Spinal cord (tissue), 10 donors: ENCODE results near the gene SHROOM3. TPM values are rescaled to one million over a fixed set of nuclear protein-coding genes. Genes with fewer than 3 reads are reported as not detected.

Source experiments
- DNase-seq, 6 donors: peaks; one replicate each; pipeline versions ENCODE4 v3.0.0 to v3.0.0-alpha.2; 2013 to 2015; ENCODE audit warnings: low spot score in 6 of 6, low read depth in 4 of 6
- H3K27ac ChIP-seq: one replicate; pipeline ENCODE4 v1.5.1; 2013; ENCODE audit warnings: low read depth, low read length, control low read depth
- H3K27me3 ChIP-seq: one replicate; pipeline ENCODE4 v1.6.1; 2013; ENCODE audit warnings: low read length; ENCODE audit not compliant: control insufficient read depth, insufficient read depth
- H3K36me3 ChIP-seq: one replicate; pipeline ENCODE4 v1.6.1; 2013; ENCODE audit warnings: low read length; ENCODE audit not compliant: control insufficient read depth, insufficient read depth
- H3K4me1 ChIP-seq: one replicate; pipeline ENCODE4 v1.6.1; 2013; ENCODE audit warnings: low read length; ENCODE audit not compliant: control insufficient read depth, insufficient read depth
- H3K4me3 ChIP-seq: one replicate; pipeline ENCODE4 v1.5.1; 2013; ENCODE audit warnings: low read depth, low read length, control low read depth
- H3K9me3 ChIP-seq: one replicate; pipeline ENCODE4 v1.6.1; 2013; ENCODE audit warnings: low read length; ENCODE audit not compliant: control insufficient read depth, insufficient read depth
- WGBS: methylation state at CpG from one replicate; pipeline ENCODE4 v1.1.5; 2013; ENCODE audit warnings: missing lambda C conversion rate; ENCODE audit not compliant: insufficient coverage; 5-methylcytosine and 5-hydroxymethylcytosine counted together
- polyA plus RNA-seq, 2 donors: library from polyadenylated mRNA; unstranded; fragments of 120-200 nt; gene quantifications; one replicate each; pipeline ENCODE4 v1.2.1, GENCODE V29; 2013; ENCODE audit not compliant: insufficient read length in 2 of 2
- total RNA-seq, 2 donors: library from RNA; depleted of rRNA in 1 of 2; stranded (reverse); fragments of 120-200 nt in 1 of 2; fragments of >200 nt in 1 of 2; gene quantifications; one replicate each; pipeline versions ENCODE4 v1.2.3 to v1.2.4, GENCODE V29; 2013 to 2014
- donor health status: healthy.

SHROOM3 gene
- total and polyA plus RNA-seq, 4 donors: 11.6 to 23.3 (median 19.3) TPM

DNA sequence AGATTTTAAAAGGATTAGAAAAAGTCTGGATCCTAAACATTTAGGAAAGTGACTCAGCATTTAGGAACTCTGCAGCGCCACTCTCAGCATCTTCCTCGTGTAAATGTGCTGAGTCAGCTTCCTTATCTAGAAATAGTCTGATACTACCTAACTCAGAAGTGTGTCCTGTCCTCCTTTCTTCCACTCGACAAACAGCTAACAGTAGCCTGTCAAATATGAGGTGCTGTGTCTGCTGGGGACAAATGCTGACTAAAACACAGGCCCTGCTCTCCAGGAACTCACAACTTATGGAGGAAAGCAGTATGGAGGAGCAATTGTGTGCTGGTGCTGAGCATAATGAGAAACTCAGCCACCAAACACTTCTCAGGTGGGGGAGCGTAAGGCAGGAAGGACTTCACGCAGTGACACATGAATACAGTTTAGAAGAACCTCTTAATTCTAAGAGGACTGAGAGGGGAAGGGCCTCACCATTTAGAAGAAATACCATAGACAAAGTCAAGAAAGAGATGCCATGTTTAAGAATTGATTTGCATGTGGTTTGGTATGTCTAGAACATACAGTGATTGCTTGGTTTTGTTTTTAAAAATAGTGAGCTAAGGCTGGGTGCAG is 337.6 kb downstream of the SHROOM3 start:
- DNase-seq: no peak
- no CpG with 5 or more reads among the region's 5 CpGs for WGBS

DNA sequence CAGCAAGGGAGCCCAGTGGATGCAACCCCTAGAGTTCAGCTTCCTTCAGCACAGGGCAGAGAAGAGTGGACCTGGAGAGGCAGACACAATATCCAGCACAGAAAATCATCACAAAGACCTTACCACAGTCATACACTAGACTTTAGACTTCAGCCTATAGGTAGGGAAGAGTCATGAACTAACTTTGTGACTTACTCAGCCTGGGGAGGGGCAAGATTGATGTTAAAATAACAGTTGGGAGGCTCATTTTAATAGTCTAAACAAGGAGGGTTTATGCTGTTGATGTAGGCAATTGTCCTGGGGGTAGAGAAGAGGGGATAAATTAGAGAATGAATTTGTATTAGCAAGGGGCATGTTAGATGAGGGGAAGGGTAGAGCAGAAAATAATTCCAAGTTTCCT is 338.7 kb downstream of the SHROOM3 start:
- Histone ChIP-seq H3K27me3 (no peaks in the 10 kb centered on the region), H3K4me1 (no peaks in the 10 kb centered on the region), H3K9me3 (no peaks in the 10 kb centered on the region), H3K36me3 (peaks cover 24% of the 10 kb centered on the region), H3K4me3 (no peak overlapping the region), H3K27ac (no peak overlapping the region)
- no peak for DNase-seq

More for the DNA sequence above, 337.6 kb downstream of the SHROOM3 start:
- no peaks in the 10 kb centered on the region for H3K9me3 ChIP-seq
- H3K27me3 ChIP-seq: no peaks in the 10 kb centered on the region
- peaks cover 23% of the 10 kb centered on the region for H3K36me3 ChIP-seq
- H3K27ac ChIP-seq: no peak overlapping the region
- H3K4me1 ChIP-seq: no peaks in the 10 kb centered on the region
- no peak overlapping the region for H3K4me3 ChIP-seq

DNA sequence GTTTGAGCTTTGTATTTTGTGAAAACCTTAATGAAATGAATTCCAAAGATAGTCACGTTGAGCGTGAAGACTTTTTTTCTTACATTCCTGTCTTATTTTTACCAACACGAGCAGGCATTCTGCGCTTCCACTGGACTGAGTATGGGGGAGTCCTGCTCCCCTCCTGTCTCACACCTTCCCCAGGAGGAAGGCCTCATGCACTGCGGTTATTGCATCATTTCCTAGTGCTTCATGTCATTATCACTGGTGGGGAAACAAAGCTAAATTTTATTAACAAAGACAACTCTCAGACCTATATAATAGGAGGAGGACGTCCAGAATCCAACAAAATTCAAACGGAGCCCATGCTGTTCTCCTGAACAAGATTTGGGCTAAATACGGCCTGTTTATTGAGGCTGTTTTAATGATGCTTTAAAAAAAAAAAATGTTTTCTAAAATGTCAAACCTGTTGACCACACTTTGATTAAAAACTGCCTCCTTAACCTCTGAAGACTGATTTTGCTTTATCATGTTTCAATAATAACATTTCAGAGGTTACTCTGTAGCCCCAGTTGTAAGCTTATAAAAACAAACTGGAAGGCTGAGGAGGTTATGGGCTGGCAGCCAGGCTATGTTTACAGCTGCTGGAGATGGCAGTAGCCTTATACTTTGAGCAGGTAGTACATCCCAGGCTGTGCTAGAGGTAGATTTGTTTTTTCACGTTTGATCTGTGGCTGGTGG is 344.9 kb downstream of the SHROOM3 start:
- 83% methylated on average over 1 of the region's 9 CpGs for WGBS
- no peaks in the 10 kb centered on the region for H3K4me1 ChIP-seq
- H3K27me3 ChIP-seq: no peaks in the 10 kb centered on the region
- no peak for DNase-seq
- H3K9me3 ChIP-seq: no peaks in the 10 kb centered on the region
- H3K36me3 ChIP-seq: peaks cover 6% of the 10 kb centered on the region
- no peak overlapping the region for H3K27ac ChIP-seq
- no peak overlapping the region for H3K4me3 ChIP-seq

DNA sequence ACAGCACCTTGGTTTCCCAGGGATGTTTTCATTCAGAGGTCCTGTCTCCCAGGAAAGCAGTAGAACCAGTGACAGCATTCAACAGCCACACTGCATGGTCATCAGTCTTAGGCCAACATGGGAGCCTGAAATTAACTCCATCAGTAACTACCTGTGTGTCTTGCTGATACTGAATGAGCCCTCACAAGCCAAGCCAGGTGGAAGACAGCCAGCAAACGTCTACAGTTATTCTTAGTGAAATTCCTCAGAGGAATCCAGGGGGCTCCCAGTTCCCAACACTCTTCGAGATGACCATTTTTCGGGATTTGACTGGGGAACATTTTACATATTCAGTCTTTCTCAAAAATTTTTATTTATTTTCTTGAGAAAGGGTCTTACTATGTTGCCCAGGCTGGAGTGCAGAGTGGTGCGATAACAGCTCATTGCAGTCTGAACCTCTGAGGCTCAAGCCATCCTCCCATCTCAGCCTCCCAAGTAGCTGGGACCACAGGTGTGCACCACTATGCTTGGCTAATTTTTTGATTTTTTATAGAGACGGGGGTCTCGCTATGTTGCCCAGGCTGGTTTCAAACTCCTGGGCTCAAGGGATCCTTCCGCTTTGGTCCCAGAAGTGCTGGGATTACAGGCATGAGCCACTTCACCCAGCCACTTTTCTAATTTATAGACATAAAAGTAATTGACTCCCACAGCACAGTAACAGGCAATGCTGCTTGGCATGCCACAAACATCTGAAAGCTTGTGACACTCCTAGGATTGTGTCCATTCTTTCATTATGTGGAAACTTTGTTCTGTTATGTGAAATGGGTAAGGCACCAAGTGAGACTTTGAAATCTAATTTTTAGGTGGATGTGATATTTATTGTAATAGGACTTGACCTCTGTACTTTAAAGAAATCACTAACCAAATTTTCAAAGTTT is 346.0 kb downstream of the SHROOM3 start:
- H3K27me3 ChIP-seq: no peaks in the 10 kb centered on the region
- 95% methylated on average over 4 of the region's 7 CpGs for WGBS
- H3K9me3 ChIP-seq: no peaks in the 10 kb centered on the region
- H3K36me3 ChIP-seq: peaks cover 6% of the 10 kb centered on the region
- no peaks in the 10 kb centered on the region for H3K4me1 ChIP-seq
- H3K4me3 ChIP-seq: no peak overlapping the region
- DNase-seq: no peak
- no peak overlapping the region for H3K27ac ChIP-seq

GRCh38 chr4:76781698-76782595 is 346.9 kb downstream of the SHROOM3 start:
- no peak overlapping the region for H3K27ac ChIP-seq
- peaks cover 6% of the 10 kb centered on the region for H3K36me3 ChIP-seq
- 88% methylated on average over 4 of the region's 7 CpGs for WGBS
- no peaks in the 10 kb centered on the region for H3K27me3 ChIP-seq
- DNase-seq: no peak
- H3K4me1 ChIP-seq: no peaks in the 10 kb centered on the region
- H3K9me3 ChIP-seq: no peaks in the 10 kb centered on the region
- no peak overlapping the region for H3K4me3 ChIP-seq

GRCh38 chr4:76782837-76783236 is 347.8 kb downstream of the SHROOM3 start:
- Histone ChIP-seq H3K27me3 (no peaks in the 10 kb centered on the region), H3K9me3 (no peaks in the 10 kb centered on the region), H3K36me3 (peaks cover 9% of the 10 kb centered on the region), H3K4me1 (no peaks in the 10 kb centered on the region), H3K4me3 (no peak overlapping the region), H3K27ac (no peak overlapping the region)
- no CpG with 5 or more reads among the region's 1 CpG for WGBS
- DNase-seq: no peak

DNA sequence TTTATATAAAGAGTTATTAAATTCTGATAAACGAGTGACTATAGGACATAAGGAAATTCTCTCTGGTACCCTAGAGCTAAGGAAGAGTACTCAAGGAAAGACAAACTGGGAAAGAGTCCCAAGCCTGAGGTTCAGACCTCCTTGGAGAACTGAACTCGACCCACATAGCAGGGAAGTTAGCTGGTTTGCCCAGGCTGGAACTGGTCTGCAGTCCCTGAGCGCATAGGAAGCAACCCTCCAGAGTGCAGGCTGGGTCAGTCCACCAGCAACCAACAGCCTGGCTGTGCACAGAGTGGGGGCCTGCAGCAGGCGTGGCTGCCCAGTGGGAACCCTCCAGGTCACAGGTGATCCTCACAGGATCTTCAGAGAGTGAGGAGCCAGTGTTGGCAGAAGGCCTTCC is 348.8 kb downstream of the SHROOM3 start:
- H3K9me3 ChIP-seq: no peaks in the 10 kb centered on the region
- H3K4me3 ChIP-seq: no peak overlapping the region
- no peaks in the 10 kb centered on the region for H3K4me1 ChIP-seq
- no peaks in the 10 kb centered on the region for H3K27me3 ChIP-seq
- WGBS: 92% methylated on average over 3 of the region's 4 CpGs
- no peak for DNase-seq
- H3K27ac ChIP-seq: no peak overlapping the region
- peaks cover 7% of the 10 kb centered on the region for H3K36me3 ChIP-seq

- Histone ChIP-seq H3K4me1 (no peaks in the 10 kb centered on the region), H3K9me3 (no peaks in the 10 kb centered on the region), H3K4me3 (no peak overlapping the region), H3K27ac (no peak overlapping the region), H3K27me3 (no peaks in the 10 kb centered on the region), H3K36me3 (peaks cover 4% of the 10 kb centered on the region)
- DNase-seq: no peak
- WGBS: no CpG with 5 or more reads among the region's 2 CpGs
These were observed 349.2 kb downstream of the SHROOM3 start for GRCh38 chr4:76784237-76784636.

GRCh38 chr4:76787898-76788297 is 352.9 kb downstream of the SHROOM3 start:
- no peaks in the 10 kb centered on the region for H3K4me1 ChIP-seq
- H3K4me3 ChIP-seq: no peak overlapping the region
- no peak overlapping the region for H3K27ac ChIP-seq
- no peak for DNase-seq
- no peaks in the 10 kb centered on the region for H3K9me3 ChIP-seq
- WGBS: no CpG with 5 or more reads among the region's 1 CpG
- H3K27me3 ChIP-seq: no peaks in the 10 kb centered on the region
- peaks cover 4% of the 10 kb centered on the region for H3K36me3 ChIP-seq
